Forelimb muscle (tissue), 1 donor: ENCODE results near the gene PPP2R3A. TPM values are rescaled to one million over a fixed set of nuclear protein-coding genes. Genes with fewer than 3 reads are reported as not detected.

Source experiments
- DNase-seq: peaks from one replicate; pipeline ENCODE4 v3.0.0-alpha.2; 2013; ENCODE audit warnings: low read depth
- polyA plus RNA-seq: library from polyadenylated mRNA; unstranded; fragments of 120-200 nt; gene quantifications from one replicate; pipeline ENCODE4 v1.2.1, GENCODE V29; 2013; ENCODE audit not compliant: insufficient read length

PPP2R3A gene
- polyA plus RNA-seq, 1 donor: 66.8 TPM

DNA sequence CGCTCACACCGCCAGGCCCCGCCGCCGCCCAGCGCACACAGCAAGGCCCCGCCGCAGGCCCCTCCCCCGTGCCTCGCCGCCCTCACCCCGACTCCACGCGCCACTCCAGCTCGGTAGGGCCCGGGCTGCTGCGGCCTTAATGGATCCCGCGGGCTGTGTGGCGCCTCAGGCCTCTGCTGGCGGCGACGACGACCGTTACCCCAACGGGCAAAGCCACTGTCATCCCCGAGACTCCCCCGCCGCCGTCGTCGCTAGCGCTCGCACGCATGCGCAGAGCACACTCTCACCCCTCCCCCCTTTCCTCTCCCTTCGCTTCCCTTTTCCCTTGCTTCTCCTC lies 230.5 kb downstream of the PPP2R3A start, which contains the start of gene MSL2:
TSS of gene MSL2 (minus strand) at position 272 of the 337 bp plus-strand sequence. CDS start 1,222 bp downstream, outside the sequence.
- no peak for DNase-seq

DNA sequence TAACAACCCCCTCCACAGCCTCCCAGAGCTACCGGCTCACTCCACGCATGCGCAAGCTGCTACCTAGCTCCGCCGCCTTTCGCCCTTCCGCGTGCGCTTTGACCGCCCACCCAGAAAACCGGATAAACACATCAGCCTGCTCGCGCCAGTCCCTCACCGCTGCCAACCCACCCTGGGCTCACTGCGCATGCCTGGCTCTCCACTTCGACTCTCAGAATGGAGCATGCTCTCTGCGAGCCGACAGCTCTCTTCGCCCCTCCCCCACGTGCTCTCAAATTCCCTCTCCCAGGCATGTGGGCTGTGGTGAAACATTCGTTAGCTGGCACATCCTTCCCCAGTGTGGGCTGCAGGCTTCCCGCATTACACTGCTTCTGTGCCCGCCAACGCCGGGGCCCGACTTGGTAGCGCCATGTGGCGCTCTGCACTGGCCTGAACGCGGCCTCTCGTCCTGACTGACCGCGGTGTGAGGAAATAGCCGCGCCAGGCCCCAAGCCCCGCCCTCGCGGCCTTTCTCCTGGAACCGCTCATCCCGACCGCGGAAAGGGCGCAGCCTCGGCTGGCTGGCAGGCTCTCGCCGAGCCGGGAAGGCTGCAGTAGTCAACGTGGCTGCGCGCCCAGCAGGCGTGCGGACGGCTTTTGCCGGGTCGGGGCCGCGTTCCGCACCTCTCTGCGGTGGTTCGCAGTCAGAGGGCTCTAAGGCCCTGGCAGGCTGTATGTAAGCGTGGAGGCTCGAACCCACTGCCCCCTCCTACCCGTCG lies 231.1 kb downstream of the PPP2R3A start:
- DNase-seq: peak; percentile 98

- no peak for DNase-seq
These were observed 231.7 kb downstream of the PPP2R3A start for GRCh38 chr3:136197159-136197793.

Other genes starting within 250 kb of the PPP2R3A start
- 22.9 TPM for gene MSL2, start 230.6 kb downstream of the PPP2R3A start, polyA plus RNA-seq